SK-N-SH treated with all-trans-retinoic acid at 6 μM for 48 hours (cell line): ENCODE measurements around the gene CRMP1.

ENCODE experiments used
- ATAC-seq: fragments of 200-7000 bp; cut with Tn5 transposase; 3 replicates; pipeline ENCODE4 v1.9.1; 2020; ENCODE audit warnings: mild to moderate bottlenecking, moderate library complexity
- ARNTL ChIP-seq: fragments of 450-650 bp; formaldehyde crosslinking; IDR thresholded peaks from 2 replicates; pipeline ENCODE4 v1.5.0; 2020; ENCODE audit warnings: low read depth, mild to moderate bottlenecking, moderate library complexity, borderline replicate concordance
- BACH2 ChIP-seq: fragments of 250-450 bp; sonication (Bioruptor Pico); IDR thresholded peaks from 2 replicates; pipeline ENCODE4 v1.9.0; 2021; ENCODE audit warnings: mild to moderate bottlenecking, borderline replicate concordance
- ESRRG ChIP-seq: fragments of 250-450 bp; sonication (Bioruptor Pico); IDR thresholded peaks from 2 replicates; pipeline ENCODE4 v1.6.1; 2021; ENCODE audit warnings: mild to moderate bottlenecking
- GLIS3 ChIP-seq: fragments of 250-450 bp; sonication (Bioruptor Pico); IDR thresholded peaks from 2 replicates; pipeline ENCODE4 v1.5.0; 2020; ENCODE audit warnings: mild to moderate bottlenecking, moderate library complexity
- OSR1 ChIP-seq: fragments of 250-450 bp; sonication (Bioruptor Pico); IDR thresholded peaks from 2 replicates; pipeline ENCODE4 v1.8.0; 2022; ENCODE audit warnings: moderate library complexity, mild to moderate bottlenecking, inconsistent platforms
- PATZ1 ChIP-seq: fragments of 250-450 bp; sonication (Bioruptor Pico); IDR thresholded peaks from 2 replicates; pipeline ENCODE4 v1.8.0; 2020; ENCODE audit warnings: mild to moderate bottlenecking, moderate library complexity, borderline replicate concordance
- POU6F1 ChIP-seq: fragments of 250-450 bp; sonication (Bioruptor Pico); IDR thresholded peaks from 2 replicates; pipeline ENCODE4 v1.8.0; 2021; ENCODE audit warnings: low read depth, mild to moderate bottlenecking, moderate library complexity, borderline replicate concordance
- PPARA ChIP-seq: fragments of 250-450 bp; sonication (Bioruptor Pico); IDR thresholded peaks from 2 replicates; pipeline ENCODE4 v1.5.0; 2020; ENCODE audit warnings: mild to moderate bottlenecking, borderline replicate concordance
- RARB ChIP-seq: fragments of 250-450 bp; sonication (Bioruptor Pico); IDR thresholded peaks from 2 replicates; pipeline ENCODE4 v1.8.0; 2021; ENCODE audit warnings: mild to moderate bottlenecking, moderate library complexity
- SNAI2 ChIP-seq: fragments of 250-450 bp; sonication (Bioruptor Pico); IDR thresholded peaks from 2 replicates; pipeline ENCODE4 v1.5.0; 2020; ENCODE audit warnings: mild to moderate bottlenecking, moderate library complexity
- TOX ChIP-seq: fragments of 250-450 bp; sonication (Bioruptor Pico); IDR thresholded peaks from 2 replicates; pipeline ENCODE4 v1.8.0; 2021; ENCODE audit warnings: mild to moderate bottlenecking, moderate library complexity, borderline replicate concordance
- TSHZ2 ChIP-seq: fragments of 250-450 bp; sonication (Bioruptor Pico); IDR thresholded peaks from 2 replicates; pipeline ENCODE4 v1.5.0; 2020; ENCODE audit warnings: mild to moderate bottlenecking, moderate library complexity
- ZC3H10 ChIP-seq: fragments of 250-450 bp; sonication (Bioruptor Pico); IDR thresholded peaks from 2 replicates; pipeline ENCODE4 v1.5.1; 2021; ENCODE audit warnings: mild to moderate bottlenecking, moderate library complexity
- ZFP3 ChIP-seq: fragments of 250-450 bp; sonication (Bioruptor Pico); IDR thresholded peaks from 2 replicates; pipeline ENCODE4 v1.5.0; 2020; ENCODE audit warnings: mild to moderate bottlenecking, moderate library complexity
- ZFP30 ChIP-seq: fragments of 450-650 bp; formaldehyde crosslinking; IDR thresholded peaks from 2 replicates; pipeline ENCODE4 v1.5.0; 2022; ENCODE audit warnings: mild to moderate bottlenecking, moderate library complexity
- ZNF565 ChIP-seq: fragments of 450-650 bp; formaldehyde crosslinking; conservative IDR thresholded peaks from 2 replicates; pipeline ENCODE4 v1.5.0; 2020; ENCODE audit warnings: low read depth, mild to moderate bottlenecking, moderate library complexity
- ZNF70 ChIP-seq: fragments of 450-650 bp; formaldehyde crosslinking; IDR thresholded peaks from 2 replicates; pipeline ENCODE4 v1.5.0; 2020; ENCODE audit warnings: mild to moderate bottlenecking, moderate library complexity
- ZNF8 ChIP-seq: fragments of 450-650 bp; formaldehyde crosslinking; IDR thresholded peaks from 2 replicates; pipeline ENCODE4 v1.5.0; 2020; ENCODE audit warnings: mild to moderate bottlenecking, moderate library complexity
- TF ChIP-seq, protein P1 (sequence below): fragments of 250-450 bp; sonication (Bioruptor Pico); IDR thresholded peaks from 2 replicates; pipeline ENCODE4 v1.5.1; 2021; ENCODE audit warnings: mild to moderate bottlenecking, moderate library complexity
- TF ChIP-seq, protein P2 (sequence below): fragments of 250-450 bp; sonication (Bioruptor Pico); IDR thresholded peaks from 2 replicates; pipeline ENCODE4 v1.5.1; 2020; ENCODE audit warnings: low read depth, mild to moderate bottlenecking, moderate library complexity

Gene CRMP1

DNA sequence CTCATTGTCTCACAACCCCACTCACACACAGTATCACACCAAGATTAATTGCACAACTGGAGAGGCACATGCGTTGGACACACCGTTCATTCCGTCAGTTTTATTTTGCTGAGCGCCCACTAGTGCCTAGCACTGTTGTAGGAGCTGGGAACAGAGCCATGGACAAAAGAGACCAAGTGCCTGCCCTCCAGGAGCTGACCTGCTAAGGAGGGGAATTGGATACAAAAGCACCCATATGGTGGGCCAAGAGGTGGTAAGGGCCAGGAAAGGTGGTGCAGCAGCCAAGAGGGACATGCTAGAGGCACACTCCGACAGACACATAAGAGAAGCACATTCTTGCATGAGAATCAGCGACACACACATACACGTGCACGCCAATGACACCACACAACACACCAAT is 705 bp upstream of the CRMP1 start:
- no peak for TF ChIP-seq SNAI2
- TF ChIP-seq, protein P1, sequence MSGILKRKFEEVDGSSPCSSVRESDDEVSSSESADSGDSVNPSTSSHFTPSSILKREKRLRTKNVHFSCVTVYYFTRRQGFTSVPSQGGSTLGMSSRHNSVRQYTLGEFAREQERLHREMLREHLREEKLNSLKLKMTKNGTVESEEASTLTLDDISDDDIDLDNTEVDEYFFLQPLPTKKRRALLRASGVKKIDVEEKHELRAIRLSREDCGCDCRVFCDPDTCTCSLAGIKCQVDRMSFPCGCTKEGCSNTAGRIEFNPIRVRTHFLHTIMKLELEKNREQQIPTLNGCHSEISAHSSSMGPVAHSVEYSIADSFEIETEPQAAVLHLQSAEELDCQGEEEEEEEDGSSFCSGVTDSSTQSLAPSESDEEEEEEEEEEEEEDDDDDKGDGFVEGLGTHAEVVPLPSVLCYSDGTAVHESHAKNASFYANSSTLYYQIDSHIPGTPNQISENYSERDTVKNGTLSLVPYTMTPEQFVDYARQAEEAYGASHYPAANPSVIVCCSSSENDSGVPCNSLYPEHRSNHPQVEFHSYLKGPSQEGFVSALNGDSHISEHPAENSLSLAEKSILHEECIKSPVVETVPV (CRISPR knock-in tag) = no peak
- TF ChIP-seq TOX = no peak
- TF ChIP-seq TSHZ2 (CRISPR knock-in tag) = no peak
- TF ChIP-seq POU6F1 (CRISPR knock-in tag) = no peak
- no peak for TF ChIP-seq OSR1
- TF ChIP-seq BACH2 (CRISPR knock-in tag) = no peak
- no peak for TF ChIP-seq ZNF70
- TF ChIP-seq RARB (CRISPR knock-in tag) = no peak
- no peak for TF ChIP-seq PATZ1 (CRISPR knock-in tag)
- no peak for TF ChIP-seq ZFP30 (CRISPR knock-in tag)
- TF ChIP-seq ZNF565 (CRISPR knock-in tag) = no peak
- TF ChIP-seq ZNF8 (CRISPR knock-in tag) = no peak
- no peak for TF ChIP-seq ESRRG
- no peak for TF ChIP-seq ARNTL
- ATAC-seq = no peak

GRCh38 chr4:5892323-5893003 is 423 bp downstream of the CRMP1 start:
- TF ChIP-seq ZFP3 (CRISPR knock-in tag) = no peak
- TF ChIP-seq ZNF8 (CRISPR knock-in tag) = no peak
- no peak for TF ChIP-seq PATZ1 (CRISPR knock-in tag)
- no peak for TF ChIP-seq POU6F1 (CRISPR knock-in tag)
- TF ChIP-seq ZNF565 (CRISPR knock-in tag) = no peak
- TF ChIP-seq ESRRG = no peak
- TF ChIP-seq ZNF70 = no peak
- no peak for ATAC-seq

DNA sequence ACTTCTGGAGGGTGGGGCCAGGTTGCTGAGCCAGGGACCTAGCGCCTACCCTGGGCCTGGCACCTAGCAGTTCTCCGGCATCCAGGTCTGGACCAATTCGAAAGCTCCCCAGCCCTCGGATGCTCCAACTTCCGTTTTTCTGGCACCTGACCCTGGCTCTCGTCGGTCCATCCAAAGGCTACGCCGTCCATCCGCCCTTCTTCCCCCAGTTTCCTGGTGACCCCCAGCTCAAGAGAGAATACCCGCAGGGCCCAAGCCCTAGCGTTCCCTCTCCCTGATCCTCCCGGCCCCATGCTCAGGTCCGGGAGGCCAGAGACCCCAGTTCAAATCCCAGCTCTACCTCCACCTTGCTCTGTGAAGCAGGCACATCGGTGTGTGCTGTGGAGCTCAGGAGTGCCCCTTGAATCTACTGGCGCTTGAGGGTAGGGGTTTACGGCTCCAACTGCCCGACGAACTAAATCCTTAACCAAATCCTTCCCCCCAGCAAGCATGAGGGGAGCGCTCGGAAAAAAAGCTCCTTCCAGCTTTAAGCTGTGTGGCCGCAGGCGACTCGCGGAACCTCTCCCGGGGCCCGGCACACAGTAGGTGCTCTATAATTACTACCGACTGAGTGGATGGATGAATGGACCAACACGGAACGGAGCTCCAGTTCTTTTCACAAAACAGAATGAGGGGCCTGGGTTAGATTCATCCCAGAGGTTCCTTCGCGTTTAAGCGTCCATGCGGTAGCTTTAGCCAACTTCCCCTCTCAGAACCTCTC is 1.1 kb downstream of the CRMP1 start:
- ATAC-seq = no peak
- TF ChIP-seq ZFP30 (CRISPR knock-in tag) (no peak), PPARA (no peak), ZNF565 (CRISPR knock-in tag) (no peak), RARB (CRISPR knock-in tag) (no peak), ZFP3 (CRISPR knock-in tag) (no peak), GLIS3 (CRISPR knock-in tag) (no peak), ZC3H10 (CRISPR knock-in tag) (no peak), OSR1 (no peak), TSHZ2 (CRISPR knock-in tag) (no peak)
- TF ChIP-seq, protein P2, sequence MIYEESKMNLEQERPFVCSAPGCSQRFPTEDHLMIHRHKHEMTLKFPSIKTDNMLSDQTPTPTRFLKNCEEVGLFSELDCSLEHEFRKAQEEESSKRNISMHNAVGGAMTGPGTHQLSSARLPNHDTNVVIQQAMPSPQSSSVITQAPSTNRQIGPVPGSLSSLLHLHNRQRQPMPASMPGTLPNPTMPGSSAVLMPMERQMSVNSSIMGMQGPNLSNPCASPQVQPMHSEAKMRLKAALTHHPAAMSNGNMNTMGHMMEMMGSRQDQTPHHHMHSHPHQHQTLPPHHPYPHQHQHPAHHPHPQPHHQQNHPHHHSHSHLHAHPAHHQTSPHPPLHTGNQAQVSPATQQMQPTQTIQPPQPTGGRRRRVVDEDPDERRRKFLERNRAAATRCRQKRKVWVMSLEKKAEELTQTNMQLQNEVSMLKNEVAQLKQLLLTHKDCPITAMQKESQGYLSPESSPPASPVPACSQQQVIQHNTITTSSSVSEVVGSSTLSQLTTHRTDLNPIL = no peak
